ENCODE measurements around the gene ATAT1. TPM values are rescaled to one million over a fixed set of nuclear protein-coding genes. Genes with fewer than 3 reads are reported as not detected.

ATAT1 gene
- total and polyA plus RNA-seq, 10 donors: 2.4 to 9.7 (median 7.3) TPM

DNA sequence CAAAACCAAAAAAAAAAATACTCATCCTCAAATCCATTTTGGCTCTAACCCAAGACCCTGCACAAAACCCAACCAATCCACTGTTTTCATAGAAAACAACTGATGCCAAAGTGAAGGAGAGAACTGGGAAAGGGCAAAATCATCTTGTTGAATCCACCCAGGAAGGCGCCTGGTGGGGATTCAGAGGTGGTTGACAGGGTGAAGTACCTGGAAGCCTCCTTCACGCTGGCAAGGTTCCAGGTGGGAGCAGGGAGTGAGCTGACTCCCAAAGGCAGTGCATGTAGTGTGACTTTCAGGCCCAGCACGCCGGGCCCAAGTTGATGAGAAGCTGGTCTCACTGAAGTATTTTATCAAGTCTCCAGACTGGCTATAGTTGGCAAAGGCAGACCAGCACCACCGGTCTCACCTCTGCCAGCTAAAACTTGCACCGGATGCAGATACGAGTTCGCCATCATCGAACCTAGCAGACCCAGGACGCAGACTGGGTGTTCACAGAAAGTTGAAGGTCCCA is 26.2 kb upstream of the ATAT1 start:
- Histone ChIP-seq H3K9me3 (no peaks in the 10 kb centered on the region), H3K4me3 (no peak overlapping the region), H3K27ac (peak overlapping the region in 1 of 8 donors; percentile 21), H3K27me3 (replicated peaks in 1 of 7) (no peaks in the 10 kb centered on the region), H3K4me1 (peaks cover 0 to 54% (median 16%) of the 10 kb centered on the region in 6 donors), H3K36me3 (peaks cover 21 to 69% (median 54%) of the 10 kb centered on the region in 6 donors)
- whole genome bisulfite sequencing, 5 donors: 86 to 92% (median 88%) methylated on average over 10 of the region's 10 CpGs
- no peak for DNase-seq
- intact Hi-C loops (cut with DNase I; ENCODE audit: low total_unique reads): no loop called here
- TF ChIP-seq CTCF (IDR thresholded peaks at IDR 0.05 in 8 of 11, conservative IDR thresholded peaks at IDR 0.05 in 3 of 11) (no peak), POLR2AphosphoS5 (IDR thresholded peaks at IDR 0.05) (peak in 2 of 3 donors; percentile 62 to 74), POLR2A (IDR thresholded peaks at IDR 0.05) (no peak)

GRCh38 chr6:30601436-30601814 is 25.2 kb upstream of the ATAT1 start:
- intact Hi-C loops (cut with DNase I; ENCODE audit: low total_unique reads): no loop called here

DNA sequence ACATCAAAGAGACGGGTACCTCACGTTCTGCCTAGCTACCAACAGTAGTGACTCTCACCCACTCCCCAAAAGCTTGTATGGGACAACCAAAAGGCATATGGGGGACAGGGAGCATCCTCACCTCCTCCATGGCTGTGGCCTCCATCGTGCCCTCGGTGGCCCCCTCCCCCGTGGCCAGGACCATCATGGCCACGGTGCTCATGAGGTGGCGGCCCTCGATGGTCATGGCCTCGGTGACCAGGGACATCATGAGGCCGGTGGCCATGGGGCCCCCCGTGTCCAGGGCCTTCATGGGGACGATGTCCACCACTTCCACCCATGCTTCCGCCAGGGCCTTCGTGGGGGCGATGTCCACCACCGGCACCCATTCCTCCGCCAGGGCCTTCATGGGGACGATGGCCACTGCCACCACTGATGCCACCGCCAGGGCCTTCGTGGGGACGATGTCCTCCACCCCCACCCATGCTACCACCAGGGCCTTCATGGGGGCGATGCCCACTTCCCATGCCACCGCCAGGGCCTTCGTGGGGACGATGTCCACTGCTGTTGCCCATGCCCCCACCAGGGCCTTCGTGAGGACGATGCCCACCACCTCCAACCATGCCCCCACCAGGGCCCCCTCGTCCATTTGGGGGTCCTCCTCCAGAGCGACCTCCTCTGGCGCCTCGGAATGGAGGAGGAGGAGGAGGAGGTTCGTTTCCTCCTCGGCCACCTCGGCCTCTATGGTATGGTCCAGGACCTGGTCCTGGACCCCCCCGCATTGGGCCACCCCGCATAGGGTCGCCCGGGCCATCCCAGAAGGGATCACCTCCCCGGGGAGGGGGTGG is 24.6 kb upstream of the ATAT1 start:
- Histone ChIP-seq H3K27ac (peak overlapping the region in 2 of 8 donors; percentile 1 to 21), H3K4me1 (peaks cover 0 to 64% (median 16%) of the 10 kb centered on the region in 6 donors), H3K36me3 (peaks cover 23 to 76% (median 68%) of the 10 kb centered on the region in 6 donors), H3K27me3 (replicated peaks in 1 of 7) (no peaks in the 10 kb centered on the region), H3K9me3 (no peaks in the 10 kb centered on the region), H3K4me3 (no peak overlapping the region)
- peak; percentile 66 to 85 (median 72) for TF ChIP-seq POLR2AphosphoS5 (IDR thresholded peaks at IDR 0.05)
- TF ChIP-seq POLR2A (IDR thresholded peaks at IDR 0.05): no peak
- no peak for TF ChIP-seq CTCF (IDR thresholded peaks at IDR 0.05 in 8 of 11, conservative IDR thresholded peaks at IDR 0.05 in 3 of 11)
- 90 to 93% (median 91%) methylated on average over 30 to 39 of the region's 39 CpGs for WGBS, 5 donors
- intact Hi-C loops (cut with DNase I; ENCODE audit: low total_unique reads): no loop called here
- DNase-seq: no peak

More at GRCh38 chr6:30601436-30601814, 25.2 kb upstream of the ATAT1 start:
- no peak for DNase-seq
- H3K27ac ChIP-seq: peak overlapping the region in 3 of 8 donors; percentile 1 to 21 (median 5)
- H3K9me3 ChIP-seq: no peaks in the 10 kb centered on the region
- WGBS, 5 donors: 35 to 57% (median 38%) methylated on average over 6 of the region's 6 CpGs
- H3K4me3 ChIP-seq: no peak overlapping the region
- no peaks in the 10 kb centered on the region for H3K27me3 ChIP-seq (replicated peaks in 1 of 7)
- TF ChIP-seq POLR2A (IDR thresholded peaks at IDR 0.05) (no peak), POLR2AphosphoS5 (IDR thresholded peaks at IDR 0.05) (no peak), CTCF (IDR thresholded peaks at IDR 0.05 in 8 of 11, conservative IDR thresholded peaks at IDR 0.05 in 3 of 11) (no peak)
- peaks cover 0 to 61% (median 17%) of the 10 kb centered on the region in 6 donors for H3K4me1 ChIP-seq
- H3K36me3 ChIP-seq: peaks cover 21 to 76% (median 62%) of the 10 kb centered on the region in 6 donors

- H3K4me3 ChIP-seq: no peak overlapping the region
- WGBS, 5 donors: 93 to 96% (median 95%) methylated on average over 13 of the region's 13 CpGs
- H3K27ac ChIP-seq: no peak overlapping the region
- no peak for DNase-seq
- peaks cover 23 to 96% (median 87%) of the 10 kb centered on the region in 6 donors for H3K36me3 ChIP-seq
- intact Hi-C loops (cut with DNase I; ENCODE audit: low total_unique reads): no loop called here
- H3K9me3 ChIP-seq: no peaks in the 10 kb centered on the region
- no peak for TF ChIP-seq CTCF (IDR thresholded peaks at IDR 0.05 in 8 of 11, conservative IDR thresholded peaks at IDR 0.05 in 3 of 11)
- peak in 1 of 3 donors; percentile 13 for TF ChIP-seq POLR2AphosphoS5 (IDR thresholded peaks at IDR 0.05)
- no peaks in the 10 kb centered on the region for H3K27me3 ChIP-seq (replicated peaks in 1 of 7)
- peaks cover 0 to 72% (median 11%) of the 10 kb centered on the region in 6 donors for H3K4me1 ChIP-seq
These were observed 22.7 kb upstream of the ATAT1 start for GRCh38 chr6:30603961-30604360.

Measured in spleen (tissue), 11 donors.